Activated CD8-positive, alpha-beta memory T cell treated with anti-CD3 and anti-CD28 coated beads for 1 hour (primary cell): ENCODE measurements around the gene SLC32A1.

Experiments
- DNase-seq, 2 donors: peaks; one replicate each; pipeline ENCODE4 v3.0.0-alpha.2; 2020; ENCODE audit warnings: low read depth in 1 of 2; ENCODE audit errors: extremely low read depth in 1 of 2

The SLC32A1 gene

GRCh38 chr20:38751360-38751976 is 27.2 kb downstream of the SLC32A1 start:
- DNase-seq = no peak

- no peak for DNase-seq
These were observed 27.7 kb downstream of the SLC32A1 start for GRCh38 chr20:38752029-38752428.

DNA sequence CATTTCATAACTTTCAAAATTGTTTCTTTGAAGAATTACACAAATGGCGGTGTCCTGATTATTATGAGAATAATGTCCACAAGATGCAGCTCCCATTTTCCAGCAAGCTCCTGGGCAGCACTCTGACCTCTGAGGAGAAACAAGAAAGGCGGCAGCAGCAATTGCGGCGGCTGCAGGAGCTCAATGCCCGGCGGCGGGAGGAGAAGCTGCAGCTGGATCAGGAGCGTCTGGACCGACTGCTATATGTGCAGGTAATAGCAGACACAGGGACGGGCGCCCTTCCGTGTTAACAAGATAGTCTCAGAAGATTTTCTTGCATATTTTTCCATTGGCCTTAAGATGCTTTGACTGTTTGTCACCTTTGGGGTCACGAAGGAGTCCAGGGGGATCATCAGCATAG is 30.6 kb downstream of the SLC32A1 start:
- DNase-seq = no peak

DNA sequence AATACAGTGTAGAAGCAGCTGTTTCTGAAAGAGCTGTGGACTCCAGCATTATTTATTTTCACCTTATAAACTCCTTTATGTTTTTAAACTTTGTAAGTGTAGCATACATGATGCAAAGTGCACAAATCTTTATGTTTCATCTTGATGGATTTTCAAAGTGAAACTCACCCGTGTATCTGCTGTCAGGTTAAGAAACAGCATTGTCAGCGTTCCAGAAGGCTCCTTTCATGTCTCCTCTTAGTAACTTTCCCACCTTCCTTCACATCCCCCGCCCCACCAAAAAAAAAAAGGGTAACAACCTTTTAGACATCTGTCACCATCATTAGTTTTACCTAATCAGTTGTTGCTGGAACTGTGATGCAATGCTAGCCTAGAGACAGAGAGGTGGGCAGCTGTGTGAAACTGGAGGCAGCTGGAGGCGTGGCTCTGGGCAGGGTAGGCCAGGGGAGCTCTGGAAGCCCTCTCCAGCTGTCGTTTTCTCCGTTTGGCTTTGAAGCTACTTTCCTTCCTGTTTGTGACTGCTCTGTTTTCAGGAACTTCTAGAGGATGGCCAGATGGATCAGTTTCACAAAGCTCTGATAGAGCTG is 31.1 kb downstream of the SLC32A1 start:
- DNase-seq = no peak

GRCh38 chr20:38757145-38757775 is 33.0 kb downstream of the SLC32A1 start:
- DNase-seq = no peak

GRCh38 chr20:38759106-38759505 is 34.8 kb downstream of the SLC32A1 start:
- DNase-seq = no peak

GRCh38 chr20:38760978-38761377 is 36.7 kb downstream of the SLC32A1 start:
- no peak for DNase-seq

DNA sequence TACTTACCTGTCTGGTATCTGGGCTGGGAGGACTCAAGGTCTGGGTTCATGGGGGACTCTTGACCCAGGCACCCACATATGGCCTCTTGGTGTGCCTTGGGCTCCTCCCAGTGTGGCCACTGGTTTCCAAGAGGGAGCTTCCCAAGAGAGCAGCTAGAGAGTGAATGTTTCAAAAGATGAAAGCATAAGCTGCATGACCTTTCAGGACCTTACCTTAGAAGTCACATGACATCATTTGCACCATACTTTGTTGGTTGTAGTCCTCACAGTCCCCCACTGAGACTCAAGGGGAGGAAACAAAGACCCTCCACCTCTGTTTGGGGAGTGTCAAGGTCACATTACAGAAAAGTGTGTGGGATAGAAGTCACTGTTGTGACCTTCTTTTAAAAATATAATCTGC is 37.9 kb downstream of the SLC32A1 start:
- DNase-seq = no peak

GRCh38 chr20:38763616-38764015 is 39.3 kb downstream of the SLC32A1 start:
- no peak for DNase-seq

DNA sequence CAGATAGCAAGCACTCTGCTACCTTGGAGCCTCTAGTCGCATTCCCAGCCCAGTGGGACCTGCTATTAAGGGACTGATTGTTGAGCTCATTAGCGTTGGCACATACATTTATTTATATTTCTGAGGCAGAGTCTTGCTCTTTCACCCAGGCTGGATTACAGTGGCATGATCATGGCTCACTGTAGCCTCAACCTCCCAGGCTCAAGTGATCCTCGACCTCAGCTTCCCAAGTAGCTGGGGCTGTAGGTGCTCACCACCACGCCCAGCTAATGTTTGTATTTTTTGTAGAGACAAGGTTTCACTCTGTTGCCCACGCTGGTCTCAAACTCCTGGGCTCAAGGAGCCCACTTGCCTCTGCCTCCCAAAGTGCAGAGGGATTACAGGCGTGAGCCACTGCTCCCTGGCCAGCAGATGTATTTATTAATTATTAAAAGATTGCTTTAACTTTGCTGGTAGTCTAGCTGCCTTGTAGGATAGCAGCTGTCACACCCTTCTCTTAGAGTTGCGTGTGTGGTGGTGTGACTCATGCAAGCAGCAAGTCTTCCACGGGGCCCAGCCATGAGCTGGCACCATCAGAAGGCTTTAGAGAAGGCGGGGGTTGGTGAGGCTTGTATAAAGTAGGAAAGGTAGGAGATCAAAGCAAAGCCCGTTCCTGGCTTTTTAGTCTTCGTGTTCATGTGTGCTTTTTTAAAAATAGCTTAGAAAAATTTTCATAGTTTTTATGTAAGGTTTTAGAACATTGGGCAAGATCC is 40.5 kb downstream of the SLC32A1 start:
- no peak for DNase-seq

DNA sequence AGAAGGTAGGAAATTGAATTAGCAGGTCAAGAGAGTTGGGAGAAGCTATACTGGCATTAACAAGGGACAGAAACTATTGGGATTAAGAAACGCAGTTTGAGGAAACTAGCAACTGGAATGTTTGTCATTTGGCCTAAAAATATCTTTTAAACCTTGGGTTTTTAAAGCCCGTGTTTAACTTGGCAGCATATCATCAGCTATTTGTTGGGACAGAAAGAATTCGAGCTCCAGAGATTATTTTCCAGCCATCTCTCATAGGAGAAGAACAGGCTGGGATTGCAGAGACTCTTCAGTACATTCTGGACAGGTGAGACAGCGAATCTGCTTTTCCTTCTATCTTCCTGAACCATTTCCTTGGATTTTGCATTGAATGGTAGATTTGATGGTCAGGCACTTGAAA is 41.8 kb downstream of the SLC32A1 start:
- no peak for DNase-seq

GRCh38 chr20:38769376-38770295 is 45.4 kb downstream of the SLC32A1 start:
- DNase-seq = no peak

DNA sequence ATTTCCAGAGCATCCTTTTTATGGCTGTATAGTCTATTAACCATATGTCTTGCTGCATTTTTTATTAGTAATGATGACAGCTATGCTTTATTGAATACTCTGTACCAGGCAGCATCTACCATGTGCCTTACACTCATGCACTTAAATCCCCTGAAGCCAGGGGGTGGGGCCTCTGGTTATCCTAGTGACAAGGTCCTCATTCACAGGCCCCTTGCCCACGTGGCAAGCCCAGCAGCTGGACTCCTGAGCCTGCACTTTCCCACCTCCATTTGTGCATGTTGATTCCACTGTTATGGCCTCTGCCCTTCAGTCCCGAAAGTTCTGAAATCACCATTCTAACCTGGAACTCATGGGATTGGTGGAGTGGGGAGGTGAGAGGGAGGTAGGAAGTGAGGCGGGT is 46.3 kb downstream of the SLC32A1 start:
- no peak for DNase-seq

- DNase-seq = no peak
These were observed 46.7 kb downstream of the SLC32A1 start for GRCh38 chr20:38770970-38771369.

DNA sequence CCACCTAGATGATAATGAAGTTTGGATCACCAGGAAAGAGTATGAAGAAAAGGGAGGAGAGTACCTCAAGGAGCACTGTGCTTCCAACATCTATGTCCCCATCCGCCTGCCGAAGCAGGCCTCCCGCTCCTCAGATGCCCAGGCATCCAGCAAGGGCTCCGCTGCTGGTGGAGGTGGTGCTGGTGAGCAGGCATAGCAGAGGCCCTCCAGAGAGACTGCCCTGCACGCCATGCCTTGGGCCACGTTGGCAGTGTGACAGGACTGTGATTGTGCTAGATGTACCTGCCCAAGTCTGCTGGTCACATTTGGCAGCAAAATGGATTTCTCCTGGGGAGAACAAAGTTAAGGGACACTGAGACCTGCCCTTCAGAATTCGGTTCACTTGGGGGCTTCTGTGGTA is 47.3 kb downstream of the SLC32A1 start:
- no peak for DNase-seq

GRCh38 chr20:38774167-38774566 is 49.9 kb downstream of the SLC32A1 start:
- DNase-seq = no peak

- no peak for DNase-seq
These were observed 52.1 kb downstream of the SLC32A1 start for GRCh38 chr20:38776363-38776762.
